A673 (cell line): ENCODE results near the gene SLC47A2.

Experiments used
- EZH2 ChIP-seq: fragments of 200-600 bp; sonication (generic); IDR thresholded peaks from 2 replicates; pipeline ENCODE4 v1.6.1; 2017; ENCODE audit warnings: borderline replicate concordance, low read depth, mild to moderate bottlenecking, mixed read lengths, antibody characterized with exemption, low read length; ENCODE audit not compliant: poor library complexity, severe bottlenecking
- TF ChIP-seq, protein P1 (sequence below): fragments of 300-800, 200-600 bp; sonication (generic); conservative IDR thresholded peaks from 2 replicates; pipeline ENCODE4 v1.5.1; 2017; ENCODE audit warnings: low read depth, mild to moderate bottlenecking, antibody characterized with exemption, low read length, moderate library complexity, mixed read lengths

GRCh38 chr17:19763416-19763815 lies 47.0 kb upstream of the SLC47A2 start:
- TF ChIP-seq, protein P1, sequence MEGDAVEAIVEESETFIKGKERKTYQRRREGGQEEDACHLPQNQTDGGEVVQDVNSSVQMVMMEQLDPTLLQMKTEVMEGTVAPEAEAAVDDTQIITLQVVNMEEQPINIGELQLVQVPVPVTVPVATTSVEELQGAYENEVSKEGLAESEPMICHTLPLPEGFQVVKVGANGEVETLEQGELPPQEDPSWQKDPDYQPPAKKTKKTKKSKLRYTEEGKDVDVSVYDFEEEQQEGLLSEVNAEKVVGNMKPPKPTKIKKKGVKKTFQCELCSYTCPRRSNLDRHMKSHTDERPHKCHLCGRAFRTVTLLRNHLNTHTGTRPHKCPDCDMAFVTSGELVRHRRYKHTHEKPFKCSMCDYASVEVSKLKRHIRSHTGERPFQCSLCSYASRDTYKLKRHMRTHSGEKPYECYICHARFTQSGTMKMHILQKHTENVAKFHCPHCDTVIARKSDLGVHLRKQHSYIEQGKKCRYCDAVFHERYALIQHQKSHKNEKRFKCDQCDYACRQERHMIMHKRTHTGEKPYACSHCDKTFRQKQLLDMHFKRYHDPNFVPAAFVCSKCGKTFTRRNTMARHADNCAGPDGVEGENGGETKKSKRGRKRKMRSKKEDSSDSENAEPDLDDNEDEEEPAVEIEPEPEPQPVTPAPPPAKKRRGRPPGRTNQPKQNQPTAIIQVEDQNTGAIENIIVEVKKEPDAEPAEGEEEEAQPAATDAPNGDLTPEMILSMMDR: no peak
- TF ChIP-seq EZH2: no peak
